NCI-H526 treated with DMSO at 0.1 percent for 48 hours (cell line): ENCODE results near the gene CACNG6.

Experiments used
- DNase-seq: peaks from one replicate; lab custom pipeline; 2025; lab: John Stamatoyannopoulos, UW

Gene CACNG6

DNA sequence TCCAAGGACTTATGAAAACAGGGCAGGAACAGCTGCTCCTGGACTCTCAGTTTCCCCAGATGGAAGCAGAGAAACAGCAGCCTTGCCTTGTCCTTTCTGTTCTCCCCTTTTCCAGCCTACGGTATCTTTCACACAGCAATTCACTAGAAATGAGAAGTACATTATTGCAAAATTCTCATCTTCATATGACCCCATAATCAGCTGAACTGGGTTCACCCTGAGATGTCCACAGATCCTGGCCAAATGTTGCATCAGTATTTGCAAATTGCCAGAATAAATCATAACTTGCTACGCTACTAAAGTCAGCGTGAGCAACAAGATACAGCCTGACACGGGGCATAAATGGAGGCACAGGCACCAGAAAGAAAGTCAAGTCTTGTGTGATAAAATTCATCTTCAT is 56.2 kb downstream of the CACNG6 start:
- DNase-seq = no peak
